ENCODE data around the gene MAT2B. TPM values are rescaled to one million over a fixed set of nuclear protein-coding genes. Genes with fewer than 3 reads are reported as not detected.
A peak's percentile ranks its signal among the peaks of the same experiment; 100 is the strongest.

Gene MAT2B
- polyA plus RNA-seq (ENCODE audit: insufficient read length) = 52.3 TPM

DNA sequence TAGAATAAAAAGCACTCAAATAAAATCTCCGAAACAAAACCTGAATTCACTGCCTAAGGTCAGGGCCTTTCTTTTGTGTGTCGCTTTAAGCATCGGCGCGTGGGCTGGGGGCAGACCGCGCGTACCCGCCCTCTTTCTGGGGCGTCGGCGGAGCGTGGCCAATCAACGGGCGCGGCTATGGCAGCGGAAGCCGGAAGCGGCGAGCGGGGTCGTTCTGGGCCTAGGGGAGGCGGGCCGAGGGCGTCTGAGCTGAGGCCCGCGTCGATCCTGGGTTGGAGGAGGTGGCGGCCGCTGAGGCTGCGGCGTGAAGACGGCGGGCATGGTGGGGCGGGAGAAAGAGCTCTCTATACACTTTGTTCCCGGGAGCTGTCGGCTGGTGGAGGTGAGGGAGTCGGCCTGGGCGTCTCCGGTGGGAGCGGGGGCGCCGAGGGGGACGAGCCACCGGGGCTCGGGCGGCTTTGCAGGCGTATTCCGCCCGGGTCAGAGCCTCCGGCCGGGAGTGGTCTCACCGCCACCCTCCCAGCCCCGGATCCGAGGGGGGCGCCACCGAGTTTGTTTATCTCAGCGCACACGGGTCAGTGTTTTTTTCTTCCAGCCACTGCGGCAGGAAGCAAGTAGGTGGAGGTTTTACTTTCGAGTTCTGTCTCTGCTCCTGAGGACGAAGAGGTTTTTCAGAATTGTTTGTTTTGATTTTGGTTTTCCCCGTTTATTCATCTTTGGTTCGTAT lies at the start of gene MAT2B:
Gene MAT2B, plus strand, starts transcription at position 252 of the 727 bp plus-strand sequence. Its CDS starts 68 bp downstream, at position 320.
- peak; percentile 97 for DNase-seq

- no peak for DNase-seq
These were observed 49.3 kb upstream of the MAT2B start for GRCh38 chr5:163456029-163456589.

- no peak for DNase-seq
These were observed 48.6 kb upstream of the MAT2B start for GRCh38 chr5:163456840-163457239.

GRCh38 chr5:163458778-163459385 lies 46.5 kb upstream of the MAT2B start:
- DNase-seq = no peak

DNA sequence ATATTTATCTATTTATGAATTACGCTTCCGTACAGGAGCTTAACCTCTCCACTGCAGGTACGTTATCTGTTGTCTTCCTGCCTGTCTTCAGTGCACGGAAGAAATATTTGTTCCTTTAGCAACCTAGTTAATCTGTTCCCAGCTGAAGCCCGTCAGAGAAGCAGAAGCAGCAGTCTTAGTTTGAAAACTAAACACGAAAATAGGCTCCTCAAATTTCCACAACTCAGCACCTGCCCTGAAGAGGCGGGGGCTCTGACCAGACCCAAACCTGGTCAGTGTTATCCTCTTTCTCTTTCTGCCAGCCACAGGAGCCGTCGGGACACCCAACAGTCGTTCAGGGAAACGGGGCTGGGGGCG lies 46.0 kb upstream of the MAT2B start:
- peak; percentile 8 for DNase-seq

GRCh38 chr5:163459819-163460561 lies 45.4 kb upstream of the MAT2B start, which contains the start of gene NUDCD2:
TSS of gene NUDCD2 (minus strand) at chr5:163460102. CDS start at chr5:163460050, 52 bp downstream.
- DNase-seq = peak; percentile 97

- no peak for DNase-seq
These were observed 44.8 kb upstream of the MAT2B start, which contains the start of gene HMMR for GRCh38 chr5:163460562-163461171. TSS of gene HMMR (plus strand) at chr5:163460632. CDS start at chr5:163460693, 61 bp downstream.

DNA sequence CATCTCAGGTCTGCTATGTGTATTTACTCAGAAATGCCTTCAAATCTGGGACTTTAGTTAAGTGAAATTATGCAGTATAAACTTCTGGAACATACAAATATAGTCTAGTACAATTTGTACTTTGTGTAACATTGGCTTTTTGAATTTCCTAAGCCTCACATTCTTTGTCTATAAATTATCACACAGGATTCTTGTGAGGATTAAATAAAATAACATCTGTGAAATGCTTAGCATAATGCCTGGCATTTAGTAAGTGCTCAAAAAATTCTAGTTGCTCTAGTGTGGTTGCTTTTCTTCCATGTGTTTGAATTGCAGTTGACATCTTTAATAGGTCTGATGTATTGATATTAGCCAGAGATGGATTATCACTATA lies 42.4 kb upstream of the MAT2B start:
- DNase-seq = no peak

GRCh38 chr5:163467682-163468081 lies 37.7 kb upstream of the MAT2B start:
- DNase-seq = no peak

- DNase-seq = no peak
These were observed 31.7 kb upstream of the MAT2B start for GRCh38 chr5:163473635-163474243.

- DNase-seq = no peak
These were observed 30.0 kb upstream of the MAT2B start for GRCh38 chr5:163475411-163475810.

DNA sequence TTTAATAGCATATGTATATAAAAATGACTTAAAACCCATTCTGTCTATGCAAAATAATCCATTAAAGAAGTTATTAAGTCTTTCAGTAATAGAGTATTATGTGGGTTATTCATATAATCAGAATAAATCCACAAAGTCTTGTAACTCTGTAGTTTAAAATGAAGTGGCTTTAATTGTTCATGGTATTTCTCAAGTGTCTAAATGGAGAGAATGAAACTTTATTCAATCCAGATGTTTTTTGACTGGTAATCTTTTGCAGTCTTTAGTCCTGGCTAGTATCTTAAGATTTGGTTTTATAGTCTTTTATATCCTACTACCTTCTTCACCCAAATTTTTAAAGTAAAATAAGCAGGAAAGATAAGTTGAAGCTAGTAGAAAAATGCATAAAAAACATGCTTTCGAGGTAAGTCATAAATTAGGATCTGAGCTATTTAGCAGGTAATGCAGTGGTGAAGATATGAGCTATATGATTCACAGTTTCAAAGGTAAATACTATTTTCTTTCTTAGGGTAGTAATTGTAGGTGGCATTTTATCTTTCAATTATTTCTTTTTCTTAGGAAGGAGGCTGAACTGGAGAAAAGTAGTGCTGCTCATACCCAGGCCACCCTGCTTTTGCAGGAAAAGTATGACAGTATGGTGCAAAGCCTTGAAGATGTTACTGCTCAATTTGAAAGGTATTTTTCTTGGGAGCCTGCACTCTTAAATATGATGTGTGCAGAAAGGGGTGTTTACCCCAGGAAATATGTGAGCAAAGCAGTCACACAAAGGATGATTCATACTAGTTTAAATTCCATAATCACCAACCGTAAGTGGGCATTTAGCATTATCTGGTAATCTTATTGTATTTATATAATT lies 27.1 kb upstream of the MAT2B start:
- no peak for DNase-seq

GRCh38 chr5:163478982-163479271 lies 26.5 kb upstream of the MAT2B start:
- no peak for DNase-seq

DNA sequence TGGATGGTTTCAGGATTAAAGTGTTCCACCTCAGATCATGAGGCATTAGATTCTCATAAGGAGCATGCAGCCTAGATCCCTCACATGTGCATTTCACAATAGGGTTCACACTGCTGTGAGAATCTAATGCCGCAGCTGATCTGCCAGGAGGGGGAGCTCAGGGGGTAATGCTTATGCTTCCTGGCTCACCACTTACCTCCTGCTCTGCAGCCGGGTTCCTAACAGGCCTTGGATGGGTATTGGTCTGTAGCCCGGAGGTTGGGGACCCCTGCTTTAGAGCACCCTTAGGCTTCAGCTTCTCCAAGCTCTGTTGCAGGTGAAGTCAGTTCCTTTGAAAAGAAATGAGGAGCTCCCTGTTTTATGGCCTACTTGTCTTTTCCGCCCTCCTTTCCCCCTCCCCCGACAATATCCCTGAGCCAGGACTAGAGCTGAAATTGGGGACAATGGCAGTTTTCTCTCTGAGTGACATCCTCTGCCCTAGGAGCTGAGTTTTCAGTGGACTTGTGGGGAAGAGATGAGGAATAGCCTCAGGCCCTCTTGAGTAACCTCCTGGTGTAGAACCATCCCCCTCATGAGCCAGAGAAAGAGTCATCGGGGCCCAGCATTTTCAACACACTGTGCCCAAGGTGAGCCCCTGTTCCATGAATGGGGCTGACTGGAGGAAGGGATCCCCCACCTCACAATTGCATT lies 16.2 kb upstream of the MAT2B start:
- no peak for DNase-seq

GRCh38 chr5:163489745-163490075 lies 15.7 kb upstream of the MAT2B start:
- DNase-seq = no peak

DNA sequence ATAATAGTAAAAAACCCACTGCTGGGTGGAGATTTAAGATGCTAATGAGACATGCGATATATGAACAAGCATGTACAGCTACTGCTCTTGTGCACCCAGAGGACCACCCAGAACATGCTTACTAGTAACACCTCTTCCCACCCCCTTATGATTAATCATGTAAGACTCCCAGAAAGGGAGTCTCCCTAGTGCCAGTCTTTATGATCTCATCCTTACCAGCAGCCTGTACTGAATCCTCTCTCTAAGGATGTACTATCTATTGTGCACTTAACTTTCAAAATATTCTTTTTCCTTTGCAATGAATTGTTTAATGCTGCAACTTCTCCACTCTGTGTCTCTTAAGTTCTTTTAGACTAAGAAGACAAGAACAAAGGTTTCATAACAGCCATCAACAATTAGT lies 9.1 kb upstream of the MAT2B start:
- no peak for DNase-seq

GRCh38 chr5:163497315-163497714 lies 8.1 kb upstream of the MAT2B start:
- no peak for DNase-seq

DNA sequence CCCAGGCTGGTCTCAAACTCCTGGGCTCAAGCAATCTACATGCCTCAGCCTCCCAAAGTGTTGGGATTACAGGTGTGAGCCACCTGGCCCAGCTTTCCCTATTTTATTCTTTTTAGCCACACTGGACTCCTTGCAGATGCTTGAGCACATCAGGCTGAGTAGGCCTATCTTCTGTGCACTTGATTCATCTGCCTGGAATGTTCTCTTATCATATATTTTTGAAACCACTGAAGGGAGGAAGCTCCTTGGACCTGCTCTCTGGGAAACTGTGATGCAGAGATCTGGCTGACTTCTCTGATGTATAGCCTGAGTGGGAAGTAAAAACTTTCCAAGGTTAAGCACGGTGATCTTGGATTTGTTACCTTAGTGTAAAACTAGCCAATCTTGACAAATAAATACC lies 6.5 kb upstream of the MAT2B start:
- DNase-seq = no peak

- DNase-seq = no peak
These were observed 2.9 kb upstream of the MAT2B start for GRCh38 chr5:163502521-163502920.

DNA sequence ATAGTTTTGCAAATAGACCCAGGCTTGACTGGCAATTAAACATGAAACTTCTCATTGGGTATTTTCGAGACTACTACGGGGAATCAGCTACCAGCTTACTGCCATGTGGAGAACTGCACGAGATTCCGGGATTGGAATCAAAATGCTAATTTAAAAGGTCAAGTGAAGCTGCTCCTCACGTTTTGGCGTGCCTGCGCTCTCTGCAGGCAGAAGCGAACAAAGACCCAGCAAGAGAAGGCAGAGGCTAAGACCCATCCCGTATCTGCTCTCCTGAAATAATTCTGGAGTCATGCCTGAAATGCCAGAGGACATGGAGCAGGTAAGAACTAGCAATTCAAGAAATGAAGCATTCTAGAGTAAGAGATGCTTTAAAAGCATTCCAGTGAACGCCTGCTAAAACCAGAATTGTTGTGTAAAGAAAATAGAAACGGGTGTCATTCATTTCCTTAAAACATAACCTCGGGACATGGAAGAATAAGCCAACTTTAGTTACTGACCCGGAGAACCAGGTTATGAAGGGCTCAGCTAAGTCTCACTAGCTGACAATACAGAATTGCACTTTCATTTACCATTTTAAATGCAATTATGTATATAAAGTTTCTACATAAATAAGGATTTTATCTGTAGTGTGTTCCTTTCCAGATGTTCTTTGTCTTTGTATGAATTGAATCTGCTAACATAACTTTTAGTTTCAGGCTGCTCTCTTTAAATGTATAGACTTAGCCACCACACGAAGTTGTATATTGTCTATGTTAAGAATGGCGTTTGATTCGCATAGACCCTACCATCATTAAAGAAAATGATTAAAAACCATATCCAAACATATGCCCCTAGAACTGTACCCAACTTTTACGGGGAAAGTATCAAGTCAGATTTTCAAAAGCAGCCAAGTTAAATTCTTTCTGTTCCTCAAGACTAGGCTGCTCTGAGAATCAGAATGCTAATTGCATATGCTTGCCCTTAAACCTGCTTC lies 2.0 kb upstream of the MAT2B start:
- DNase-seq = peak; percentile 82

Measured in hindlimb muscle (tissue), 1 donor.